ENCODE results near the gene ELMO3.

GRCh38 chr16:67166598-67167168 is 32.2 kb upstream of the ELMO3 start:
- TF ChIP-seq CTCF (conservative IDR thresholded peaks at IDR 0.05; ENCODE audit: low read length) (no peak), EZH2phosphoT487 (IDR thresholded peaks at IDR 0.05; ENCODE audit: borderline replicate concordance, low read depth, low read length) (no peak)
